GM12878 (cell line): ENCODE data around the gene TSC2. TPM values are rescaled to one million over a fixed set of nuclear protein-coding genes. Genes with fewer than 3 reads are reported as not detected.

Experiments
- ATAC-seq: fragments of 200-7000 bp; cut with Tn5 transposase; 3 replicates; pipeline ENCODE4 v1.9.1; 2020; ENCODE audit warnings: mild to moderate bottlenecking, moderate library complexity
- BruUV-seq: library from RNA; stranded (reverse); fragments of 400-500 nt; replicated peaks from 2 replicates; lab custom pipeline; 2021; lab: Mats Ljungman, UMichigan
- CTCF ChIA-PET: fragments of 300-600 bp; sonication (Branson Sonifier 250); formaldehyde crosslinking; extraction: SDS; loops from one replicate; lab custom pipeline; 2021; ENCODE audit warnings: inconsistent platforms; lab: Yijun Ruan, JAX
- POLR2A ChIA-PET: fragments of 350-600 bp; formaldehyde crosslinking; extraction: SDS; loops from one replicate; lab custom pipeline; 2021; ENCODE audit warnings: inconsistent platforms; lab: Charles Lee
- RAD21 ChIA-PET: fragments of 300-600 bp; sonication (Branson Sonifier 250); formaldehyde crosslinking; loops from one replicate; lab custom pipeline; 2023; ENCODE audit warnings: antibody characterized with exemption; ENCODE audit not compliant: unreplicated experiment; lab: Charles Lee
- SMC1A ChIA-PET: fragments of 300-600 bp; sonication (Branson Sonifier 250); formaldehyde crosslinking; loops from one replicate; lab custom pipeline; 2023; ENCODE audit not compliant: unreplicated experiment, uncharacterized antibody; lab: Charles Lee
- DNase-seq: peaks from one replicate; pipeline ENCODE4 v3.0.0-alpha.2; 2011; ENCODE audit warnings: low read depth, low spot score
- FAIRE-seq: peaks from 3 replicates; lab custom pipeline; 2011; peaks lifted over from hg19 to GRCh38; lab: Jason Lieb, UNC
- H2AFZ ChIP-seq: 2 replicates; pipeline ENCODE4 v1.6.0; 2011; ENCODE audit warnings: low read depth, low read length, control low read depth; ENCODE audit not compliant: control insufficient read depth
- H3K27ac ChIP-seq: 2 replicates; pipeline ENCODE4 v1.5.1; 2011; ENCODE audit warnings: control low read depth; ENCODE audit not compliant: control insufficient read depth, insufficient read depth
- H3K27me3 ChIP-seq, 2 experiments: replicated peaks in 1 of 2; 2 replicates each; pipeline versions ENCODE4 v1.6.0 to v1.6.1; 2011; ENCODE audit warnings: low read length in 1 of 2; ENCODE audit not compliant: control insufficient read depth in 2 of 2, insufficient read depth in 2 of 2
- H3K36me3 ChIP-seq, 2 experiments: 2 replicates each; pipeline ENCODE4 v1.5.1; 2011; ENCODE audit warnings: low read length in 1 of 2; ENCODE audit not compliant: control insufficient read depth in 2 of 2, insufficient read depth in 2 of 2
- H3K4me1 ChIP-seq: 2 replicates; pipeline ENCODE4 v1.6.1; 2011; ENCODE audit warnings: mild to moderate bottlenecking, low read length, moderate library complexity, mixed read lengths; ENCODE audit not compliant: control insufficient read depth, insufficient read depth
- H3K4me2 ChIP-seq: 2 replicates; pipeline ENCODE4 v1.6.0; 2011; ENCODE audit warnings: control low read depth; ENCODE audit not compliant: control insufficient read depth, insufficient read depth
- H3K4me3 ChIP-seq: fragments of 200-600 bp; sonication (generic); 2 replicates; pipeline ENCODE4 v1.5.1; 2016
- H3K79me2 ChIP-seq: 2 replicates; pipeline ENCODE4 v1.6.0; 2011; ENCODE audit warnings: low read length; ENCODE audit not compliant: control insufficient read depth, insufficient read depth
- H3K9ac ChIP-seq: 2 replicates; pipeline ENCODE4 v1.8.0; 2011; ENCODE audit warnings: low read length, control low read depth, mixed read lengths; ENCODE audit not compliant: control insufficient read depth, insufficient read depth
- H3K9me3 ChIP-seq: replicated peaks from 3 replicates; pipeline ENCODE4 v1.5.1; 2011; ENCODE audit warnings: mild to moderate bottlenecking, low read length; ENCODE audit not compliant: control insufficient read depth, insufficient read depth
- H4K20me1 ChIP-seq: 2 replicates; pipeline ENCODE4 v1.6.0; 2011; ENCODE audit not compliant: control insufficient read depth, insufficient read depth
- BMI1 ChIP-seq: fragments of 450-650 bp; IDR thresholded peaks from 2 replicates; pipeline ENCODE4 v1.6.1; 2016; ENCODE audit warnings: mild to moderate bottlenecking, moderate library complexity, borderline replicate concordance
- RB1 ChIP-seq: fragments of 450-650 bp; formaldehyde crosslinking; IDR thresholded peaks from 2 replicates; pipeline ENCODE4 v1.6.1; 2017; ENCODE audit warnings: mild to moderate bottlenecking, borderline replicate concordance
- RBBP5 ChIP-seq: fragments of 200-600 bp; sonication (generic); conservative IDR thresholded peaks from 2 replicates; pipeline ENCODE4 v1.6.1; 2016
- SREBF1 ChIP-seq: IDR thresholded peaks from 2 replicates; pipeline ENCODE4 v1.6.1; 2012; ENCODE audit warnings: mild to moderate bottlenecking, low read length
- SREBF2 ChIP-seq: IDR thresholded peaks from 2 replicates; pipeline ENCODE4 v1.6.1; 2012; ENCODE audit warnings: mild to moderate bottlenecking, low read length
- STAT3 ChIP-seq: IDR thresholded peaks from 2 replicates; pipeline ENCODE4 v1.6.1; 2011; ENCODE audit warnings: low read depth, low read length, improper control_type of control experiment
- TBL1XR1 ChIP-seq: IDR thresholded peaks from 2 replicates; pipeline ENCODE4 v1.6.1; 2012; ENCODE audit warnings: low read depth, low read length, improper control_type of control experiment
- YBX1 ChIP-seq: fragments of 450-650 bp; IDR thresholded peaks from 2 replicates; pipeline ENCODE4 v1.6.1; 2016; ENCODE audit warnings: antibody characterized with exemption
- ZZZ3 ChIP-seq: IDR thresholded peaks from 2 replicates; pipeline ENCODE4 v1.6.1; 2011; ENCODE audit warnings: low read depth; ENCODE audit not compliant: control insufficient read depth, insufficient read length
- WGBS: methylation state at CpG from one replicate; pipeline ENCODE4 v1.1.6; 2016; ENCODE audit warnings: low lambda C conversion rate; ENCODE audit not compliant: insufficient replicate concordance, insufficient coverage; ENCODE audit errors: missing lambda C conversion rate; 5-methylcytosine and 5-hydroxymethylcytosine counted together
- in situ Hi-C: fragments of 300-500 bp; cut with MboI; formaldehyde crosslinking; loops from 9 replicates; pipeline ENCODE4 v1.14.3; 2018; ENCODE audit warnings: mixed read lengths
- intact Hi-C: fragments of 100-400 bp; cut with micrococcal nuclease; formaldehyde crosslinking; loops from one replicate; pipeline ENCODE4 v1.14.2; 2022; ENCODE audit not compliant: unreplicated experiment
- polyA plus RNA-seq, 11 experiments: library from polyadenylated mRNA; depleted of rRNA in 4 of 11; unstranded in 6 of 11; stranded (reverse) in 5 of 11; fragments of >200 nt; fragmentation: Nextera tagmentation in 4 of 11; fragmentation: Illumina TruSeq in 1 of 11; extraction: Ambion mirVana in 4 of 11; extraction: Trizol in 1 of 11; gene quantifications; 1 replicate in 1 of 11; 2 replicates in 10 of 11; pipeline versions ENCODE4 v1.2.1 to v1.2.3, GENCODE V29; 2011 to 2016; ENCODE audit warnings: inconsistent platforms in 2 of 11, missing spikeins in 2 of 11, low read depth in 1 of 11
- total RNA-seq, 4 experiments: library from RNA; depleted of rRNA in 3 of 4; stranded (reverse); fragments of >200 nt in 3 of 4; fragmentation: Illumina TruSeq in 1 of 4; extraction: Trizol in 1 of 4; gene quantifications; 2 replicates each; pipeline versions ENCODE4 v1.2.1 to v1.2.3, GENCODE V29; 2013 to 2021
- TF ChIP-seq, protein P1 (sequence below): fragments of 450-650 bp; IDR thresholded peaks from 2 replicates; pipeline ENCODE4 v1.6.1; 2014; ENCODE audit warnings: mild to moderate bottlenecking
- TF ChIP-seq, protein P2 (sequence below): IDR thresholded peaks from 2 replicates; pipeline ENCODE4 v1.6.1; 2011; ENCODE audit warnings: borderline replicate concordance, low read depth, mild to moderate bottlenecking, moderate library complexity, low read length; ENCODE audit not compliant: insufficient read depth, poor library complexity, severe bottlenecking
- TF ChIP-seq, protein P3 (sequence below): IDR thresholded peaks from 2 replicates; pipeline ENCODE4 v1.6.1; 2012; ENCODE audit warnings: improper control_type of control experiment, low read depth, low read length; ENCODE audit not compliant: insufficient replicate concordance

The TSC2 gene
- total and polyA plus RNA-seq, 10 of the 15 experiments (the other 5 are each of a cell fraction or from before 2014, with no cell fraction given): 1.6 to 77.0 (median 21.6) TPM

- Histone ChIP-seq H3K4me3 (no peak overlapping the region), H3K4me2 (no peak overlapping the region), H3K27ac (no peak overlapping the region), H3K27me3 (no peaks in the 10 kb centered on the region), H3K79me2 (no peaks in the 10 kb centered on the region), H3K9me3 (no peaks in the 10 kb centered on the region), H3K4me1 (no peaks in the 10 kb centered on the region), H4K20me1 (no peaks in the 10 kb centered on the region), H3K9ac (no peak overlapping the region), H3K36me3 (peaks cover 0 to 7% of the 10 kb centered on the region in 2 experiments; a peak in 3 of 4 replicates), H2AFZ (no peak overlapping the region)
- ChIA-PET CTCF (no interaction called here), SMC1A (no interaction called here), POLR2A (interaction anchor here (0.6 kb wide), 1 partner anchor 79 kb away, joined by 4 read pairs; the partner anchor contains the start of gene TRAF7), RAD21 (no interaction called here)
- intact Hi-C loops: no loop called here
- DNase-seq (no peak), FAIRE-seq (no peak), ATAC-seq (no peak)
- BruUV-seq: no TSS peak
- in situ Hi-C loops: no loop called here
- WGBS: 90% methylated on average over 28 of the region's 28 CpGs
- TF ChIP-seq SREBF1 (no peak), ZZZ3 (no peak), YBX1 (no peak), STAT3 (no peak), RB1 (no peak), SREBF2 (no peak), BMI1 (no peak), TBL1XR1 (no peak), RBBP5 (no peak)
- TF ChIP-seq, protein P1, sequence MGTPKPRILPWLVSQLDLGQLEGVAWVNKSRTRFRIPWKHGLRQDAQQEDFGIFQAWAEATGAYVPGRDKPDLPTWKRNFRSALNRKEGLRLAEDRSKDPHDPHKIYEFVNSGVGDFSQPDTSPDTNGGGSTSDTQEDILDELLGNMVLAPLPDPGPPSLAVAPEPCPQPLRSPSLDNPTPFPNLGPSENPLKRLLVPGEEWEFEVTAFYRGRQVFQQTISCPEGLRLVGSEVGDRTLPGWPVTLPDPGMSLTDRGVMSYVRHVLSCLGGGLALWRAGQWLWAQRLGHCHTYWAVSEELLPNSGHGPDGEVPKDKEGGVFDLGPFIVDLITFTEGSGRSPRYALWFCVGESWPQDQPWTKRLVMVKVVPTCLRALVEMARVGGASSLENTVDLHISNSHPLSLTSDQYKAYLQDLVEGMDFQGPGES: no peak
- TF ChIP-seq, protein P2, sequence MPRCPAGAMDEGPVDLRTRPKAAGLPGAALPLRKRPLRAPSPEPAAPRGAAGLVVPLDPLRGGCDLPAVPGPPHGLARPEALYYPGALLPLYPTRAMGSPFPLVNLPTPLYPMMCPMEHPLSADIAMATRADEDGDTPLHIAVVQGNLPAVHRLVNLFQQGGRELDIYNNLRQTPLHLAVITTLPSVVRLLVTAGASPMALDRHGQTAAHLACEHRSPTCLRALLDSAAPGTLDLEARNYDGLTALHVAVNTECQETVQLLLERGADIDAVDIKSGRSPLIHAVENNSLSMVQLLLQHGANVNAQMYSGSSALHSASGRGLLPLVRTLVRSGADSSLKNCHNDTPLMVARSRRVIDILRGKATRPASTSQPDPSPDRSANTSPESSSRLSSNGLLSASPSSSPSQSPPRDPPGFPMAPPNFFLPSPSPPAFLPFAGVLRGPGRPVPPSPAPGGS: no peak
- TF ChIP-seq, protein P3, sequence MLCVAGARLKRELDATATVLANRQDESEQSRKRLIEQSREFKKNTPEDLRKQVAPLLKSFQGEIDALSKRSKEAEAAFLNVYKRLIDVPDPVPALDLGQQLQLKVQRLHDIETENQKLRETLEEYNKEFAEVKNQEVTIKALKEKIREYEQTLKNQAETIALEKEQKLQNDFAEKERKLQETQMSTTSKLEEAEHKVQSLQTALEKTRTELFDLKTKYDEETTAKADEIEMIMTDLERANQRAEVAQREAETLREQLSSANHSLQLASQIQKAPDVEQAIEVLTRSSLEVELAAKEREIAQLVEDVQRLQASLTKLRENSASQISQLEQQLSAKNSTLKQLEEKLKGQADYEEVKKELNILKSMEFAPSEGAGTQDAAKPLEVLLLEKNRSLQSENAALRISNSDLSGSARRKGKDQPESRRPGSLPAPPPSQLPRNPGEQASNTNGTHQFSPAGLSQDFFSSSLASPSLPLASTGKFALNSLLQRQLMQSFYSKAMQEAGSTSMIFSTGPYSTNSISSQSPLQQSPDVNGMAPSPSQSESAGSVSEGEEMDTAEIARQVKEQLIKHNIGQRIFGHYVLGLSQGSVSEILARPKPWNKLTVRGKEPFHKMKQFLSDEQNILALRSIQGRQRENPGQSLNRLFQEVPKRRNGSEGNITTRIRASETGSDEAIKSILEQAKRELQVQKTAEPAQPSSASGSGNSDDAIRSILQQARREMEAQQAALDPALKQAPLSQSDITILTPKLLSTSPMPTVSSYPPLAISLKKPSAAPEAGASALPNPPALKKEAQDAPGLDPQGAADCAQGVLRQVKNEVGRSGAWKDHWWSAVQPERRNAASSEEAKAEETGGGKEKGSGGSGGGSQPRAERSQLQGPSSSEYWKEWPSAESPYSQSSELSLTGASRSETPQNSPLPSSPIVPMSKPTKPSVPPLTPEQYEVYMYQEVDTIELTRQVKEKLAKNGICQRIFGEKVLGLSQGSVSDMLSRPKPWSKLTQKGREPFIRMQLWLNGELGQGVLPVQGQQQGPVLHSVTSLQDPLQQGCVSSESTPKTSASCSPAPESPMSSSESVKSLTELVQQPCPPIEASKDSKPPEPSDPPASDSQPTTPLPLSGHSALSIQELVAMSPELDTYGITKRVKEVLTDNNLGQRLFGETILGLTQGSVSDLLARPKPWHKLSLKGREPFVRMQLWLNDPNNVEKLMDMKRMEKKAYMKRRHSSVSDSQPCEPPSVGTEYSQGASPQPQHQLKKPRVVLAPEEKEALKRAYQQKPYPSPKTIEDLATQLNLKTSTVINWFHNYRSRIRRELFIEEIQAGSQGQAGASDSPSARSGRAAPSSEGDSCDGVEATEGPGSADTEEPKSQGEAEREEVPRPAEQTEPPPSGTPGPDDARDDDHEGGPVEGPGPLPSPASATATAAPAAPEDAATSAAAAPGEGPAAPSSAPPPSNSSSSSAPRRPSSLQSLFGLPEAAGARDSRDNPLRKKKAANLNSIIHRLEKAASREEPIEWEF: no peak
These were observed 28.5 kb downstream of the TSC2 start for GRCh38 chr16:2076072-2076865.
